K562 (cell line): ENCODE results near the gene CLCN4. TPM values are rescaled to one million over a fixed set of nuclear protein-coding genes. Genes with fewer than 3 reads are reported as not detected.

ENCODE experiments used
- XRCC4 ChIP-seq: IDR thresholded peaks from one replicate; pipeline ENCODE4 v1.6.1; 2011; ENCODE audit not compliant: insufficient read depth, insufficient read length; ENCODE audit errors: extremely low read depth
- ZKSCAN3 ChIP-seq: fragments of 250-450 bp; sonication (Bioruptor Pico); IDR thresholded peaks from 2 replicates; pipeline ENCODE4 v1.4.0; 2020
- ZNF146 ChIP-seq: IDR thresholded peaks from one replicate; pipeline ENCODE4 v1.6.1; 2018; ENCODE audit warnings: missing compliant biosample characterization; ENCODE audit not compliant: unreplicated experiment
- ZNF3 ChIP-seq: fragments of 250-450 bp; sonication (Bioruptor Pico); IDR thresholded peaks from 2 replicates; pipeline ENCODE4 v1.5.0; 2021; ENCODE audit warnings: mild to moderate bottlenecking, moderate library complexity
- polyA plus RNA-seq, 8 experiments: library from polyadenylated mRNA; depleted of rRNA in 4 of 8; stranded (reverse) in 5 of 8; unstranded in 3 of 8; fragments of >200 nt; fragmentation: Nextera tagmentation in 2 of 8; fragmentation: Illumina TruSeq in 1 of 8; extraction: Ambion mirVana in 2 of 8; extraction: Trizol in 1 of 8; gene quantifications; 2 replicates each; pipeline versions ENCODE4 v1.2.1 to v1.2.3, GENCODE V29; 2011 to 2014; ENCODE audit warnings: inconsistent platforms in 1 of 8, missing spikeins in 1 of 8
- total RNA-seq, 7 experiments: library from RNA; depleted of rRNA in 6 of 7; stranded (reverse); fragments of >200 nt in 6 of 7; fragmentation: Illumina TruSeq in 2 of 7; extraction: Trizol in 2 of 7; gene quantifications; 2 replicates each; pipeline versions ENCODE4 v1.2.1 to v1.2.3, GENCODE V29; 2011 to 2021; ENCODE audit warnings: low replicate concordance in 1 of 7
- TF ChIP-seq, protein P1 (sequence below): fragments of 200-800 bp; sonication (Bioruptor generic); IDR thresholded peaks from 2 replicates; pipeline ENCODE4 v1.6.1; 2016; ENCODE audit warnings: missing genetic modification characterization, missing compliant biosample characterization

The CLCN4 gene
- total and polyA plus RNA-seq, 9 of the 15 experiments (the other 6 are each of a cell fraction or from before 2014, with no cell fraction given) = 0.03 to 0.24 (median 0.10) TPM; not detected in 1

GRCh38 chrX:10177601-10178000 lies 20.8 kb downstream of the CLCN4 start (continued):
- TF ChIP-seq, protein P1, sequence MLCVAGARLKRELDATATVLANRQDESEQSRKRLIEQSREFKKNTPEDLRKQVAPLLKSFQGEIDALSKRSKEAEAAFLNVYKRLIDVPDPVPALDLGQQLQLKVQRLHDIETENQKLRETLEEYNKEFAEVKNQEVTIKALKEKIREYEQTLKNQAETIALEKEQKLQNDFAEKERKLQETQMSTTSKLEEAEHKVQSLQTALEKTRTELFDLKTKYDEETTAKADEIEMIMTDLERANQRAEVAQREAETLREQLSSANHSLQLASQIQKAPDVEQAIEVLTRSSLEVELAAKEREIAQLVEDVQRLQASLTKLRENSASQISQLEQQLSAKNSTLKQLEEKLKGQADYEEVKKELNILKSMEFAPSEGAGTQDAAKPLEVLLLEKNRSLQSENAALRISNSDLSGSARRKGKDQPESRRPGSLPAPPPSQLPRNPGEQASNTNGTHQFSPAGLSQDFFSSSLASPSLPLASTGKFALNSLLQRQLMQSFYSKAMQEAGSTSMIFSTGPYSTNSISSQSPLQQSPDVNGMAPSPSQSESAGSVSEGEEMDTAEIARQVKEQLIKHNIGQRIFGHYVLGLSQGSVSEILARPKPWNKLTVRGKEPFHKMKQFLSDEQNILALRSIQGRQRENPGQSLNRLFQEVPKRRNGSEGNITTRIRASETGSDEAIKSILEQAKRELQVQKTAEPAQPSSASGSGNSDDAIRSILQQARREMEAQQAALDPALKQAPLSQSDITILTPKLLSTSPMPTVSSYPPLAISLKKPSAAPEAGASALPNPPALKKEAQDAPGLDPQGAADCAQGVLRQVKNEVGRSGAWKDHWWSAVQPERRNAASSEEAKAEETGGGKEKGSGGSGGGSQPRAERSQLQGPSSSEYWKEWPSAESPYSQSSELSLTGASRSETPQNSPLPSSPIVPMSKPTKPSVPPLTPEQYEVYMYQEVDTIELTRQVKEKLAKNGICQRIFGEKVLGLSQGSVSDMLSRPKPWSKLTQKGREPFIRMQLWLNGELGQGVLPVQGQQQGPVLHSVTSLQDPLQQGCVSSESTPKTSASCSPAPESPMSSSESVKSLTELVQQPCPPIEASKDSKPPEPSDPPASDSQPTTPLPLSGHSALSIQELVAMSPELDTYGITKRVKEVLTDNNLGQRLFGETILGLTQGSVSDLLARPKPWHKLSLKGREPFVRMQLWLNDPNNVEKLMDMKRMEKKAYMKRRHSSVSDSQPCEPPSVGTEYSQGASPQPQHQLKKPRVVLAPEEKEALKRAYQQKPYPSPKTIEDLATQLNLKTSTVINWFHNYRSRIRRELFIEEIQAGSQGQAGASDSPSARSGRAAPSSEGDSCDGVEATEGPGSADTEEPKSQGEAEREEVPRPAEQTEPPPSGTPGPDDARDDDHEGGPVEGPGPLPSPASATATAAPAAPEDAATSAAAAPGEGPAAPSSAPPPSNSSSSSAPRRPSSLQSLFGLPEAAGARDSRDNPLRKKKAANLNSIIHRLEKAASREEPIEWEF (CRISPR knock-in tag) = no peak
- TF ChIP-seq XRCC4 (no peak), ZNF146 (CRISPR knock-in tag) (no peak), ZKSCAN3 (CRISPR knock-in tag) (no peak), ZNF3 (CRISPR knock-in tag) (no peak)
- TF ChIP-seq, all 486 proteins: peak for 0
